HUES6 (cell line): ENCODE measurements around the gene COMMD2.

ENCODE experiments used
- H3K27ac ChIP-seq: 2 replicates; pipeline ENCODE4 v1.7.0; 2013; ENCODE audit warnings: low read depth, mild to moderate bottlenecking, low read length, inconsistent platforms
- H3K27me3 ChIP-seq: 2 replicates; pipeline ENCODE4 v1.6.1; 2013; ENCODE audit warnings: low read length; ENCODE audit not compliant: control insufficient read depth, insufficient read depth
- H3K36me3 ChIP-seq: 2 replicates; pipeline ENCODE4 v1.6.1; 2013; ENCODE audit warnings: low read length; ENCODE audit not compliant: control insufficient read depth, insufficient read depth
- H3K4me1 ChIP-seq: 2 replicates; pipeline ENCODE4 v1.6.1; 2013; ENCODE audit warnings: low read length; ENCODE audit not compliant: control insufficient read depth, insufficient read depth
- H3K4me3 ChIP-seq: 2 replicates; pipeline ENCODE4 v1.5.1; 2013; ENCODE audit warnings: low read depth, low read length
- H3K9ac ChIP-seq: one replicate; pipeline ENCODE4 v1.6.1; 2013; ENCODE audit warnings: mild to moderate bottlenecking, low read length
- H3K9me3 ChIP-seq: 2 replicates; pipeline ENCODE4 v1.6.1; 2013; ENCODE audit warnings: low read depth, low read length; ENCODE audit not compliant: control insufficient read depth, insufficient read depth

The COMMD2 gene

DNA sequence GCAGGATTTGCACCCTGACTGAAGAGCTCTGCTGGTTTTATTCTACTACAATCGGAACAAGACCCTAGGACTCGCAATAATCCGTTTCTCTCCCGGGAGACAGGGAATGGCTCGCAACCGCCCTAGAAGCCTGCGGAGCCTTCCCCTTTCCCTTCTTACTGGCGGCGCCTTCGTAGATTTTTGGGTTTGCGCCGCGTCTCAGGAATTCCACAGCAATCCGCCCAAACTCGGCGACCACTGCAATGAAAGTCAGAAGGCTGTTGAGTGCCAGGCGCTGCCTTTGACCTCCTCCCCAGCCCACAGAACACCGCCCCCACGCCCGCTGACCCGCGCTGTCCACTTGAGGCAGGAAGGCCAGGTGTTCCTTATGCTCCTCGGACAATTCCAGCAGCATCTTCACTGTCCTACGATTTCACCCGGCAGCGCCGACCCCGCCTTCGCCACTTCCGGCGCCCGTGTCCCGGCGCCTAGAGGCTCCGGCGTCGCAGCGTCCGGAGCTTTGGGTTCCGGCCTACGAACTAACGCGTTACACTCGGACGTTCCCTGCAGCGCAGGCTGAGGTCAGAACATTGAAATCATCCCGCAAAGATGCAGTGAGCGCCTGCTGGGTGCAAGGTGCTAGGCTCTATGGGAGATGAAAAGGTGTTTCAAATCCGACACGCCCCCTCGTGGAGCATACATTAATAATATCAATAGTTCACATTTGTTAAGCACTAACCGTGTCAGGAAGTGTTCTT lies at the start of gene COMMD2:
COMMD2 (minus strand) TSS at position 439 of the 737 bp plus-strand sequence; CDS start at position 394, 45 bp downstream.
- H3K4me1 ChIP-seq = no peaks in the 10 kb centered on the region
- H3K27ac ChIP-seq = peak within 1 kb of the TSS; percentile 45
- H3K27me3 ChIP-seq = no peaks in the 10 kb centered on the region
- H3K9ac ChIP-seq = peak within 1 kb of the TSS; percentile 91
- H3K36me3 ChIP-seq = peaks cover 29% of the 10 kb centered on the region
- H3K9me3 ChIP-seq = no peaks in the 10 kb centered on the region
- H3K4me3 ChIP-seq = peak within 1 kb of the TSS; percentile 95

DNA sequence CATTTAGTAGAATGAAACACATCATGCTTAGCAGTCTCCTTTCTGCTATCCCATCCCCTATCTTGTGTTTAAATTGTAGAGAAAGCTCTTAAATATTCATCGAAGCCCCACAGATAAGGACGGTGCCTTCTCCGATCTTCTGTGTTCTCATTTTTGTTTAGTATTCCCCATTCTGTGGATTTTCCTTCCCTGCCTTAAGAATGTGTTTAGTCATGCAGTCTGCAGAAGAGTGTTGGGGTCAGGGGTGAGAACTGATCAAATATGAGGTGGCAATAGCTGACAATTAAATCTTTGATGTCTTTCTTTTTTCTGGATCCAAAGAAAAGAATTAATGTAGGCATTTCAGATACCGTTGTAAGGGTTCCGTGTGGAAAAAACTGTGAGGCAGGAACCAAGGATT lies 49.4 kb upstream of the COMMD2 start:
- Histone ChIP-seq H3K4me1 (no peaks in the 10 kb centered on the region), H3K36me3 (no peaks in the 10 kb centered on the region), H3K9ac (no peak overlapping the region), H3K4me3 (no peak overlapping the region), H3K27me3 (no peaks in the 10 kb centered on the region), H3K9me3 (no peaks in the 10 kb centered on the region; the same call in 1 of the 2 replicates), H3K27ac (no peak overlapping the region)

DNA sequence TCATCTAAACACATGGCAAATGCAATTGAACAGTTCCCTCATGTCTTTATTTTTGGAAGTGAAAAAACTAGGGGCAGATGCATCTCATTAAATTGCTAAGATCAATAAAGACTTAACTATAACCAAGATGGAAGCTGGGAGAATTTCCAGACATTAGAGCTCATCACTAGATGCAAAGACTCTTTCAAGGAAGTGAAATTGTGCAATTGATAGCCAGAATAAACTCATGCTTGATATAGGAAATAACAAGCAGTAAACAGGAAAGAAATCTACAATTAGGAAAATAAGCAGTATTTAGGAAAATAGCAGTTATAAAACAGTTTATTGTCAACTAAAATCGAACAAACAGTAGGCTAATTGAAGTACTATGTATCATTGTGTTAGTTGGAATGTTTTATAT lies 48.9 kb upstream of the COMMD2 start:
- Histone ChIP-seq H3K27ac (no peak overlapping the region), H3K9me3 (no peaks in the 10 kb centered on the region; the same call in 1 of the 2 replicates), H3K4me3 (no peak overlapping the region), H3K4me1 (no peaks in the 10 kb centered on the region), H3K36me3 (no peaks in the 10 kb centered on the region), H3K9ac (no peak overlapping the region), H3K27me3 (no peaks in the 10 kb centered on the region)

DNA sequence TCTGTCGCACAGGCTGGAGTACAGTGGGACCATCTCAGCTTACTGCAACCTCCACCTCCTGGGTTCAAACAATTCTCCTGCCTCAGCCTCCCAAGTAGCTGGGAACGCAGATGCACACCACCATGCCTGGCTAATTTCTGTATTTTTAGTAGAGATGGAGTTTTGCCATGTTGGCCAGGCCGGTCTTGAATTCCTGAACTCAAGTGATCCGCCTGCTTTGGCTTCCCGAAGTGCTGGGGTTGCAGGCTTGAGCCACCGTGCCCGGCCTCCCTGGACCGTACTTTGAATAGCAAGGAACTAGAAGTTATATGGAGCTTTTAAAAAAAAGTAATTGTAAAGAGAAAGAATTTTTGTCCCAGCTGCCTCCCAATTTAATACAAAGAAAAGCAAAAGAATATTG lies 48.4 kb upstream of the COMMD2 start:
- Histone ChIP-seq H3K27ac (no peak overlapping the region), H3K9me3 (no peaks in the 10 kb centered on the region; the same call in 1 of the 2 replicates), H3K9ac (no peak overlapping the region), H3K27me3 (no peaks in the 10 kb centered on the region), H3K4me1 (no peaks in the 10 kb centered on the region), H3K36me3 (no peaks in the 10 kb centered on the region), H3K4me3 (no peak overlapping the region)

DNA sequence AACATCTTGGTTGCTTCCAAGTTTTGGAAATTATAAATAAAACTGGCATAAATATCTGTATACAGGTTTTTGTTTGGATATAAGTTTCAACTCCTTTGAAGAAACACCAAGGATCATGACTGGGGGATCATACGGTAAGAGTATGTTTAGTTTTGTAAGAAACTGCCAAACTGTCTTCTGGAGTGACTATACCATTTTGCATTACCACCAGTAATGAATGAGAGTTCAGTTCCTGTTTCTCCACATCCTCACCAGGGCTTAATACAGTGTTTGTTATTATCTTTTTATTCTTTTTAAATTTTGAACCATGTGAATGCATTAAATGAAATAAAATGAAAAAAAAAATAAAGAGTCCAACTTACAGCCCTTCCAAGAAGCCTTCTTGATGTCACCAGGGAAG lies 43.7 kb upstream of the COMMD2 start:
- Histone ChIP-seq H3K9me3 (no peaks in the 10 kb centered on the region), H3K27me3 (no peaks in the 10 kb centered on the region), H3K9ac (no peak overlapping the region), H3K4me3 (no peak overlapping the region), H3K27ac (no peak overlapping the region), H3K36me3 (no peaks in the 10 kb centered on the region), H3K4me1 (no peaks in the 10 kb centered on the region)

DNA sequence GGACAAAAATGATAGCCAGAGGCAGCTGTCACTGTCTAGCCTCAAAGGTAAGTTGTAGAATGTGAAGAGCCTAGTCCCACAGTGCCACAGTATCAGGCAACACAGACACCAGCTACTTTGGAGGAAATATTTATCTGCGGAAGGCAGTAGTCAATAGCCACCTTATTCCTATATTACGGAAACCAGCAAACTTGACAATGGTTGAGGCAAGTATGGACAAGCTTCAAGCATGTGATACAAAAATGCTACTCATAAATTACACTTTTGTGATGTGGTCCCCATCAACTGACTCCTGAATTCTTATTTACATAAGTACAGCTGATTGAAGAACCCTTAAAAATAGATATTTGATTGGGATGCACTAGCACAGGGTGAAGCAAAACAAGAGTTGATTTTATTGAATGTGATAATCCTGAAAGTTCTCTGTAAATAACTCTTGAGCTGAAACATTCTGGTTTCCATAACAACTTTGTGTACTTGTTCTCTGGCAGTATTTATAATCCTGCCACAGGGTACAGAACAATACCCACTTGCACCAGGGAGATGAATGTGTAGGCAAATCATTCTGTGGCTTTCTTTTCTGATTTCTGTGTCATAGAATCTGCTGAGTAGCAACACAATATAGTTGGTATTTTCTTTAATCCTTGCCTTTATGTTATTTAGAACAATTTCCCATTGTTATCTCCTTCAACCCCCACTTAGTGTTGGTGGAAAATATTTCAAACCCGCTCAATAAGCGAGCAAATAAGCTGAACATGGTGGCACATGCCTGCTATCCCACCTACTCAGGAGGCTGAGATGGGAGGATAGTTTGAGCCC lies 40.4 kb upstream of the COMMD2 start, which contains the start of gene ANKUB1:
ANKUB1 (minus strand) TSS at position 103 of the 819 bp plus-strand sequence. CDS start 188 bp downstream, outside the sequence.
- H3K27me3 ChIP-seq = no peaks in the 10 kb centered on the region
- H3K36me3 ChIP-seq = no peaks in the 10 kb centered on the region
- H3K4me3 ChIP-seq = no peak within 1 kb of the TSS
- H3K9ac ChIP-seq = no peak within 1 kb of the TSS
- no peaks in the 10 kb centered on the region for H3K4me1 ChIP-seq
- no peaks in the 10 kb centered on the region for H3K9me3 ChIP-seq
- no peak within 1 kb of the TSS for H3K27ac ChIP-seq

DNA sequence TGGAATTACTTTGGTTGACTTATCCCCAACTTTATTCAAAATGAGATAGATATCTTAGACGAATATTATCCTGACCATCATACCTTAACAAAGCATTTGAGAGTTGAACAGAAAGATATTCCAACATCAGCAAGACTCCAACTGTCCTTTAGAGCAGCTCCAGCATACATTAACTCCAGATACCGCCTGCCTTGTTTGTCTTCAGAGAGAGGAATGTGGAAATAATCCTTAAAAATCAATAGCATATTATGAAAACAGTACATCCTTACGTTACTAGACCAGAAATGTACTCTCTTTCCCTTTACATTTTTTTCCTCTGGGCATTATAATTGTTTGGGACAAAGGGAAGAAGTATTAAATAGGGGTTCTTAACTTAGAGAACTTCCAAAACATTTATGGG lies 38.4 kb upstream of the COMMD2 start:
- Histone ChIP-seq H3K9ac (no peak overlapping the region), H3K27me3 (no peaks in the 10 kb centered on the region), H3K27ac (no peak overlapping the region), H3K36me3 (no peaks in the 10 kb centered on the region), H3K4me1 (no peaks in the 10 kb centered on the region), H3K9me3 (no peaks in the 10 kb centered on the region), H3K4me3 (no peak overlapping the region)

DNA sequence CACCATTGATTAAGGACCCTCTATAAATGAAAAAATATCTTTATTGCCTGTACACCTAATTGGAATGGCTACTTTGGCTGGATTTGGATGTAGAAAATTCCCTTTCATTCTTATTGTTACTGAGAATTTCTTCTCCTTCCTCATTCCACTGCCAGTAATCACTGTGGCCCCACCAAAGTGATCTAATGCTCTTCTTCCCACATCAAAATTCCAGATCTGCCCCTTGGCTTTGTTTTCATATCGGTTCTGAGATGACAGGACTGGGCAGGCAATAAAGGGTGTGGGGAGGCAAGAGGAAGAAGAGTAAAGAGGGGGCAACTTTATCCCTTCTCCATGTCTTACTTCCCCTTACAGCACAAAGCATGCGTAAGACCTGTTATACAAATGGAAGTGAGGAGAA lies 38.0 kb upstream of the COMMD2 start:
- no peak overlapping the region for H3K9ac ChIP-seq
- no peaks in the 10 kb centered on the region for H3K4me1 ChIP-seq
- no peak overlapping the region for H3K27ac ChIP-seq
- no peaks in the 10 kb centered on the region for H3K36me3 ChIP-seq
- no peaks in the 10 kb centered on the region for H3K9me3 ChIP-seq
- no peaks in the 10 kb centered on the region for H3K27me3 ChIP-seq
- H3K4me3 ChIP-seq = no peak overlapping the region

DNA sequence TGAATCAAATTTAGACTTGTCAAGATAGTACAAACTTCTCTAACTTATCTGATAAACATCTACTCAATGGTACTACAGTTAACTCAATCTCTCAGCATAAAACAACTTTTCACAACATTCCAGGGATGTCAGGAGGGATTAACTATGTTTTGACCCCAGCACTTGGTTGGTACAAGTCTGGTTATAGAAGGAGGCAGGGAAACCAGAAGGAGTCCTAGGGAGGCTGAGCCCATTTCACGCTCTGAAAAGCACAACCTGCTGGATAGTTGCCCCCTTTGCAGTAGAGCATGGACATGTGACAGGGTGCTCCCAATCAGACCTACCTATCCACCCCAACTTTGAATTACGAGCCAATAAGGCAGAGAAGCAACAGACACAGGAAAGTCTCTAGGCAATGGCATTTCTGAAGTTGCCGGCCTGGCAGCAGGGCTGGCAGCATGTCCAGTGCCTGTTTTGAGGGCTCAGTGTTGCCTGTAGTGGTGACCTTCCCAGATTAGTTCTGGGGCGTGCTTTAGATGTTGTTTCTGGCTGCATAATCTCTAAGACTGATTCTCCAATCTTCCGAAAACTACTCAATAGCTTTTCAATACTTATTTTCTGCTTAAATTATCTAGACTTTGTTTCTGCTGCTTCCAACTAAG lies 31.9 kb upstream of the COMMD2 start:
- Histone ChIP-seq H3K36me3 (no peaks in the 10 kb centered on the region), H3K4me1 (no peaks in the 10 kb centered on the region), H3K9me3 (no peaks in the 10 kb centered on the region), H3K4me3 (no peak overlapping the region), H3K27ac (no peak overlapping the region), H3K9ac (no peak overlapping the region), H3K27me3 (no peaks in the 10 kb centered on the region)

DNA sequence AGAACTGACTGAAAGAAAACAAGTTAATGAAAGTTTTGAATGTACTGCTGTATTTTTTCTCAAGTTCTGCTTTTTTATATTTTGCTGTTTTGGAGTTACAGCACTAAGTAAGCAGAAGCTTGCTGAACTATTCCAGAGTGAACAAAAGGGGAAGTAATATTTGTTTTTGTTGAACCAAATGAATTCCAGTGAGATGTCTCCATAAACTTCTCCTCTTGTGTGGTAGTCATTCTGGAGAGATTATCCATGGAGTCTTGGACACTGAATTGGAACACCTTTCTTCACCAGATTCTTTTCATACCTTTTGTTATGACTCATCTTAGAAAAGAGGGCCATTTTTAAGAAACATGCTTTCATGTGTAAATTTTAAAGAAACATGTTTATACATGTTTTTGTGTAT lies 31.3 kb upstream of the COMMD2 start:
- H3K4me3 ChIP-seq = no peak overlapping the region
- H3K4me1 ChIP-seq = no peaks in the 10 kb centered on the region
- no peaks in the 10 kb centered on the region for H3K9me3 ChIP-seq
- no peaks in the 10 kb centered on the region for H3K36me3 ChIP-seq
- no peak overlapping the region for H3K27ac ChIP-seq
- H3K9ac ChIP-seq = no peak overlapping the region
- H3K27me3 ChIP-seq = no peaks in the 10 kb centered on the region

DNA sequence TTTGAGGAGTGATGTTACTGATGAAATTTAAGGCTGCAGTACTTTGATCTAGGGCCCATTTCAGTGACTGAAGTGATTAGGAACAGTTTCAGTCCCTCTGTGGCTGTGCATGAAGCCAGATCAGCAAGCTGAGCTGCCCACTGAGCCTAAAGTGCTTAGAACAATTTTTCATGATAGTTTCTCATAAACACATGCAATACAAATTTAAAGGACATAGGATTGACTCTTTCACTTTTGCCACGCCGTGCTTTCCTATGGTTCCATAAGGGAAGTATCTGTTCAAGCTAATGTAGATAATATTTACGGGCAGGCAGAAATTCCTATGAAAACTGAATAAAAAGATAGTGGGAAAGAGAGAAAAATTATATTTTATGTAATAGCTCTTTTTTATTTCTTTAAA lies 29.5 kb upstream of the COMMD2 start:
- H3K27ac ChIP-seq = no peak overlapping the region
- H3K4me3 ChIP-seq = no peak overlapping the region
- H3K9me3 ChIP-seq = no peaks in the 10 kb centered on the region
- H3K27me3 ChIP-seq = no peaks in the 10 kb centered on the region
- no peak overlapping the region for H3K9ac ChIP-seq
- no peaks in the 10 kb centered on the region for H3K4me1 ChIP-seq
- H3K36me3 ChIP-seq = no peaks in the 10 kb centered on the region
